ENCODE results near the gene IRF2BP2. TPM values are rescaled to one million over a fixed set of nuclear protein-coding genes. Genes with fewer than 3 reads are reported as not detected.
"Not testable (repeated sequence)": the region's sequence is repeated elsewhere in the genome, so short reads cannot be mapped to it uniquely, and the experiment has no call there.

IRF2BP2 gene
- total RNA-seq, 1 donor from 2014 or later: 206 TPM

GRCh38 chr1:234644928-234645327 lies 35.0 kb upstream of the IRF2BP2 start:
- Mint-ChIP-seq H3K9me3 (peaks cover 12% of the 10 kb centered on the region), H3K27ac (no peak overlapping the region), H3K4me1 (peaks cover 2% of the 10 kb centered on the region), H3K27me3 (peaks cover 6% of the 10 kb centered on the region), H3K4me3 (no peak overlapping the region), H3K36me3 (ENCODE audit: low read depth) (peaks cover 2% of the 10 kb centered on the region)
- no peak for DNase-seq
- intact Hi-C loops (cut with micrococcal nuclease): loop anchor here (5.0 kb wide), 1 partner anchor 32 kb away; no protein-coding TSS in a partner anchor

- peaks cover 6% of the 10 kb centered on the region for H3K27me3 Mint-ChIP-seq
- no peak overlapping the region for H3K4me3 Mint-ChIP-seq
- H3K27ac Mint-ChIP-seq: no peak overlapping the region
- intact Hi-C loops (cut with micrococcal nuclease): loop anchor here (5.0 kb wide), 1 partner anchor 34 kb away; no protein-coding TSS in a partner anchor
- peaks cover 12% of the 10 kb centered on the region for H3K9me3 Mint-ChIP-seq
- H3K36me3 Mint-ChIP-seq (ENCODE audit: low read depth): peaks cover 2% of the 10 kb centered on the region
- peaks cover 5% of the 10 kb centered on the region for H3K4me1 Mint-ChIP-seq
- DNase-seq: no peak
Measured at GRCh38 chr1:234643850-234644134, 33.8 kb upstream of the IRF2BP2 start.

- intact Hi-C loops (cut with micrococcal nuclease): loop anchor here (5.0 kb wide), 1 partner anchor 34 kb away; no protein-coding TSS in a partner anchor
- peaks cover 6% of the 10 kb centered on the region for H3K27me3 Mint-ChIP-seq
- H3K4me1 Mint-ChIP-seq: peaks cover 5% of the 10 kb centered on the region
- peaks cover 2% of the 10 kb centered on the region for H3K36me3 Mint-ChIP-seq (ENCODE audit: low read depth)
- peaks cover 12% of the 10 kb centered on the region for H3K9me3 Mint-ChIP-seq
- DNase-seq: no peak
- no peak overlapping the region for H3K4me3 Mint-ChIP-seq
- no peak overlapping the region for H3K27ac Mint-ChIP-seq
Measured at GRCh38 chr1:234643111-234643849, 33.3 kb upstream of the IRF2BP2 start.

GRCh38 chr1:234642428-234642827 lies 32.5 kb upstream of the IRF2BP2 start:
- Mint-ChIP-seq H3K9me3 (peaks cover 12% of the 10 kb centered on the region), H3K4me3 (no peak overlapping the region), H3K4me1 (peaks cover 5% of the 10 kb centered on the region)

GRCh38 chr1:234639961-234640360 lies 30.0 kb upstream of the IRF2BP2 start:
- Mint-ChIP-seq H3K27ac (no peak overlapping the region), H3K9me3 (peaks cover 7% of the 10 kb centered on the region), H3K27me3 (peaks cover 6% of the 10 kb centered on the region), H3K4me1 (peaks cover 5% of the 10 kb centered on the region), H3K4me3 (no peak overlapping the region), H3K36me3 (ENCODE audit: low read depth) (peaks cover 2% of the 10 kb centered on the region)
- DNase-seq: no peak
- intact Hi-C loops (cut with micrococcal nuclease): loop anchor here (5.0 kb wide), 1 partner anchor 37 kb away; no protein-coding TSS in a partner anchor

More at GRCh38 chr1:234642428-234642827, 32.5 kb upstream of the IRF2BP2 start:
- no peak overlapping the region for H3K27ac Mint-ChIP-seq
- DNase-seq: no peak
- H3K27me3 Mint-ChIP-seq: peaks cover 6% of the 10 kb centered on the region
- peaks cover 2% of the 10 kb centered on the region for H3K36me3 Mint-ChIP-seq (ENCODE audit: low read depth)
- intact Hi-C loops (cut with micrococcal nuclease): loop anchor here (5.0 kb wide), 1 partner anchor 35 kb away; no protein-coding TSS in a partner anchor

GRCh38 chr1:234638832-234639799 lies 29.1 kb upstream of the IRF2BP2 start:
- H3K4me3 Mint-ChIP-seq: no peak overlapping the region

GRCh38 chr1:234634922-234635321 lies 24.9 kb upstream of the IRF2BP2 start:
- DNase-seq; H3K36me3 Mint-ChIP-seq (ENCODE audit: low read depth); H3K4me3 Mint-ChIP-seq; intact Hi-C loops (cut with micrococcal nuclease); H3K27me3 Mint-ChIP-seq; H3K4me1 Mint-ChIP-seq; H3K27ac Mint-ChIP-seq; H3K9me3 Mint-ChIP-seq: not testable (repeated sequence)

More at GRCh38 chr1:234638832-234639799, 29.1 kb upstream of the IRF2BP2 start:
- no peaks in the 10 kb centered on the region for H3K36me3 Mint-ChIP-seq (ENCODE audit: low read depth)
- intact Hi-C loops (cut with micrococcal nuclease): no loop called here
- no peak overlapping the region for H3K27ac Mint-ChIP-seq
- H3K9me3 Mint-ChIP-seq: peaks cover under 1% of the 10 kb centered on the region
- H3K4me1 Mint-ChIP-seq: peaks cover 5% of the 10 kb centered on the region
- DNase-seq: no peak
- peaks cover 6% of the 10 kb centered on the region for H3K27me3 Mint-ChIP-seq

- no peaks in the 10 kb centered on the region for H3K36me3 Mint-ChIP-seq (ENCODE audit: low read depth)
- DNase-seq: no peak
- peaks cover 8% of the 10 kb centered on the region for H3K9me3 Mint-ChIP-seq
- no peak overlapping the region for H3K27ac Mint-ChIP-seq
- H3K27me3 Mint-ChIP-seq: no peaks in the 10 kb centered on the region
- H3K4me3 Mint-ChIP-seq: no peak overlapping the region
- intact Hi-C loops (cut with micrococcal nuclease): no loop called here
- H3K4me1 Mint-ChIP-seq: peaks cover 1% of the 10 kb centered on the region
Measured at GRCh38 chr1:234634387-234634786, 24.4 kb upstream of the IRF2BP2 start.

GRCh38 chr1:234633246-234634003 lies 23.4 kb upstream of the IRF2BP2 start:
- intact Hi-C loops (cut with micrococcal nuclease): no loop called here
- no peak for DNase-seq
- no peaks in the 10 kb centered on the region for H3K27me3 Mint-ChIP-seq
- no peak overlapping the region for H3K4me3 Mint-ChIP-seq
- peaks cover 8% of the 10 kb centered on the region for H3K9me3 Mint-ChIP-seq
- H3K4me1 Mint-ChIP-seq: peaks cover 1% of the 10 kb centered on the region
- H3K36me3 Mint-ChIP-seq (ENCODE audit: low read depth): no peaks in the 10 kb centered on the region
- H3K27ac Mint-ChIP-seq: no peak overlapping the region

- intact Hi-C loops (cut with micrococcal nuclease): no loop called here
- no peak overlapping the region for H3K4me3 Mint-ChIP-seq
Measured at GRCh38 chr1:234632225-234632624, 22.2 kb upstream of the IRF2BP2 start.

GRCh38 chr1:234631721-234632125 lies 21.7 kb upstream of the IRF2BP2 start:
- peaks cover 15% of the 10 kb centered on the region for H3K9me3 Mint-ChIP-seq
- peaks cover 1% of the 10 kb centered on the region for H3K4me1 Mint-ChIP-seq
- no peak overlapping the region for H3K4me3 Mint-ChIP-seq
- H3K27ac Mint-ChIP-seq: no peak overlapping the region
- intact Hi-C loops (cut with micrococcal nuclease): no loop called here
- H3K27me3 Mint-ChIP-seq: no peaks in the 10 kb centered on the region
- no peaks in the 10 kb centered on the region for H3K36me3 Mint-ChIP-seq (ENCODE audit: low read depth)
- DNase-seq: no peak

More at GRCh38 chr1:234632225-234632624, 22.2 kb upstream of the IRF2BP2 start:
- Mint-ChIP-seq H3K36me3 (ENCODE audit: low read depth) (no peaks in the 10 kb centered on the region), H3K27ac (no peak overlapping the region), H3K27me3 (no peaks in the 10 kb centered on the region), H3K4me1 (peaks cover 1% of the 10 kb centered on the region), H3K9me3 (peaks cover 14% of the 10 kb centered on the region)
- no peak for DNase-seq

- Mint-ChIP-seq H3K4me3 (no peak overlapping the region), H3K36me3 (ENCODE audit: low read depth) (no peaks in the 10 kb centered on the region), H3K9me3 (peaks cover 13% of the 10 kb centered on the region), H3K27ac (no peak overlapping the region), H3K27me3 (no peaks in the 10 kb centered on the region), H3K4me1 (peaks cover 1% of the 10 kb centered on the region)
- intact Hi-C loops (cut with micrococcal nuclease): no loop called here
- DNase-seq: no peak
Measured at GRCh38 chr1:234629026-234629425, 19.0 kb upstream of the IRF2BP2 start.

- H3K4me1 Mint-ChIP-seq: no peaks in the 10 kb centered on the region
- intact Hi-C loops (cut with micrococcal nuclease): no loop called here
- H3K4me3 Mint-ChIP-seq: no peak overlapping the region
- no peaks in the 10 kb centered on the region for H3K27me3 Mint-ChIP-seq
- no peaks in the 10 kb centered on the region for H3K36me3 Mint-ChIP-seq (ENCODE audit: low read depth)
- H3K27ac Mint-ChIP-seq: no peak overlapping the region
- no peak for DNase-seq
- peaks cover 11% of the 10 kb centered on the region for H3K9me3 Mint-ChIP-seq
Measured at GRCh38 chr1:234628089-234628488, 18.1 kb upstream of the IRF2BP2 start.
